CD14-positive monocyte (primary cell): ENCODE data around the gene CDK5. TPM values are rescaled to one million over a fixed set of nuclear protein-coding genes. Genes with fewer than 3 reads are reported as not detected.

Source experiments
- DNase-seq, 3 donors: peaks; one replicate each; pipeline ENCODE4 v3.0.0-alpha.2; 2011 to 2022
- H2AFZ ChIP-seq: 2 replicates; pipeline ENCODE4 v1.6.0; 2012; ENCODE audit warnings: mild to moderate bottlenecking, low read depth, low read length, inconsistent platforms; ENCODE audit not compliant: insufficient read depth, poor library complexity, severe bottlenecking
- H3K27ac ChIP-seq, 2 donors: 1 replicate in 1 of 2; 2 replicates in 1 of 2; pipeline ENCODE4 v1.5.1; 2012 to 2013; ENCODE audit warnings: low read length in 2 of 2, control low read depth in 1 of 2, inconsistent platforms in 1 of 2, low read depth in 1 of 2, mild to moderate bottlenecking in 1 of 2
- H3K27me3 ChIP-seq, 2 donors: one replicate each; pipeline versions ENCODE4 v1.6.0 to v1.6.1; 2011 to 2013; ENCODE audit warnings: low read length in 2 of 2; ENCODE audit not compliant: control insufficient read depth in 2 of 2, insufficient read depth in 2 of 2
- H3K36me3 ChIP-seq, 2 donors: replicated peaks in 1 of 2; 1 replicate in 1 of 2; 2 replicates in 1 of 2; pipeline versions ENCODE4 v1.5.1 to v1.6.1; 2012 to 2013; ENCODE audit warnings: low read length in 2 of 2, control low read depth in 1 of 2, inconsistent platforms in 1 of 2, mild to moderate bottlenecking in 1 of 2; ENCODE audit not compliant: insufficient read depth in 2 of 2, control insufficient read depth in 1 of 2
- H3K4me1 ChIP-seq, 2 donors: 1 replicate in 1 of 2; 2 replicates in 1 of 2; pipeline versions ENCODE4 v1.5.1 to v1.6.1; 2012 to 2013; ENCODE audit warnings: low read length in 2 of 2, control low read depth in 1 of 2, inconsistent platforms in 1 of 2, mild to moderate bottlenecking in 1 of 2, moderate library complexity in 1 of 2; ENCODE audit not compliant: insufficient read depth in 2 of 2, control insufficient read depth in 1 of 2
- H3K4me2 ChIP-seq: replicated peaks from 2 replicates; pipeline ENCODE3; 2012; ENCODE audit warnings: low read length, moderate library complexity, mild to moderate bottlenecking; ENCODE audit not compliant: poor library complexity, severe bottlenecking; ENCODE audit errors: extremely low read depth
- H3K4me3 ChIP-seq, 3 experiments: fragments of 200-600 bp in 1 of 3; sonication (generic) in 1 of 3; replicated peaks in 1 of 3; 1 replicate in 2 of 3; 2 replicates in 1 of 3; pipeline ENCODE4 v1.5.1; 2011 to 2013; ENCODE audit warnings: low read length in 3 of 3, mild to moderate bottlenecking in 3 of 3, control low read depth in 2 of 3, low read depth in 2 of 3, inconsistent platforms in 1 of 3, moderate library complexity in 1 of 3
- H3K79me2 ChIP-seq: 2 replicates; pipeline ENCODE4 v1.6.0; 2012; ENCODE audit warnings: mild to moderate bottlenecking, control low read depth, inconsistent platforms, low read length, moderate library complexity; ENCODE audit not compliant: insufficient read depth
- H3K9ac ChIP-seq: 2 replicates; pipeline ENCODE4 v1.6.0; 2017; ENCODE audit warnings: low read length, mild to moderate bottlenecking; ENCODE audit not compliant: insufficient read depth, poor library complexity, severe bottlenecking
- H3K9me3 ChIP-seq, 2 donors: replicated peaks in 1 of 2; 1 replicate in 1 of 2; 2 replicates in 1 of 2; pipeline versions ENCODE4 v1.5.1 to v1.6.1; 2012 to 2013; ENCODE audit warnings: low read length in 2 of 2, control low read depth in 1 of 2; ENCODE audit not compliant: control insufficient read depth in 1 of 2, insufficient read depth in 1 of 2
- H4K20me1 ChIP-seq: 2 replicates; pipeline ENCODE4 v1.6.0; 2012; ENCODE audit warnings: mild to moderate bottlenecking, low read length, control low read depth, moderate library complexity; ENCODE audit not compliant: insufficient read depth
- H3K27ac Mint-ChIP-seq, 7 donors: one replicate each; pipeline ENCODE4 v1.8.0; 2020; ENCODE audit warnings: mild to moderate bottlenecking in 7 of 7, mixed read lengths in 7 of 7, moderate library complexity in 6 of 7, inconsistent platforms in 2 of 7
- H3K27me3 Mint-ChIP-seq, 3 donors: one replicate each; pipeline ENCODE4 v1.8.0; 2021 to 2022; ENCODE audit warnings: low read depth in 3 of 3, mild to moderate bottlenecking in 3 of 3, mixed read lengths in 3 of 3, moderate library complexity in 3 of 3, inconsistent platforms in 1 of 3
- H3K36me3 Mint-ChIP-seq, 2 donors: one replicate each; pipeline ENCODE4 v1.8.0; 2020; ENCODE audit warnings: mixed read lengths in 2 of 2, inconsistent platforms in 1 of 2, mild to moderate bottlenecking in 1 of 2
- H3K4me1 Mint-ChIP-seq: one replicate; pipeline ENCODE4 v1.8.0; 2020; ENCODE audit warnings: mild to moderate bottlenecking, mixed read lengths
- H3K4me3 Mint-ChIP-seq, 2 donors: one replicate each; pipeline ENCODE4 v1.8.0; 2020; ENCODE audit warnings: mild to moderate bottlenecking in 2 of 2, mixed read lengths in 2 of 2, moderate library complexity in 1 of 2
- H3K9me3 Mint-ChIP-seq, 7 donors: one replicate each; pipeline ENCODE4 v1.8.0; 2020 to 2022; ENCODE audit warnings: mixed read lengths in 7 of 7, mild to moderate bottlenecking in 6 of 7, moderate library complexity in 6 of 7, inconsistent platforms in 2 of 7
- CTCF ChIP-seq: fragments of 200-600 bp; IDR thresholded peaks from one replicate; pipeline ENCODE4 v1.8.0; 2022; ENCODE audit warnings: antibody characterized with exemption, mild to moderate bottlenecking
- WGBS: methylation state at CpG from one replicate; pipeline ENCODE4 v1.1.5; 2013; ENCODE audit warnings: missing lambda C conversion rate; ENCODE audit not compliant: insufficient coverage; 5-methylcytosine and 5-hydroxymethylcytosine counted together
- intact Hi-C, 2 donors: fragments of 100-400 bp; cut with micrococcal nuclease; formaldehyde crosslinking; loops; one replicate each; pipeline versions ENCODE4 v1.15.0 to v1.15.1; 2023
- polyA plus RNA-seq, 3 donors: library from polyadenylated mRNA; depleted of rRNA in 1 of 3; unstranded in 2 of 3; stranded (reverse) in 1 of 3; fragments of 300-500 nt in 2 of 3; fragments of >200 nt in 1 of 3; fragmentation: Illumina TruSeq in 2 of 3; gene quantifications; 1 replicate in 2 of 3; 2 replicates in 1 of 3; pipeline ENCODE4 v1.2.3, GENCODE V29; 2012 to 2021

CDK5 gene
- polyA plus RNA-seq, 3 donors, result 14.9 to 31.2 (median 24.9) TPM

- H3K4me2 ChIP-seq, result no peak overlapping the region
- no peaks in the 10 kb centered on the region for H4K20me1 ChIP-seq
- DNase-seq, result no peak
- H3K27ac ChIP-seq, result no peak overlapping the region
- H3K27me3 ChIP-seq, result peaks cover 0 to 9% of the 10 kb centered on the region in 2 donors
- H3K9ac ChIP-seq, result no peak overlapping the region
- TF ChIP-seq CTCF, result no peak
- H3K27ac Mint-ChIP-seq, result peak overlapping the region in 1 of 7 donors; percentile 91
- peaks cover 14 to 35% (median 16%) of the 10 kb centered on the region in 3 donors for H3K27me3 Mint-ChIP-seq
- WGBS, result 83% methylated on average over 4 of the region's 4 CpGs
- peak overlapping the region; percentile 33 for H2AFZ ChIP-seq
- H3K4me1 Mint-ChIP-seq, result peaks cover 22% of the 10 kb centered on the region
- peaks cover 14 to 18% of the 10 kb centered on the region in 2 donors for H3K4me1 ChIP-seq
- H3K4me3 ChIP-seq, result no peak overlapping the region
- no peaks in the 10 kb centered on the region for H3K36me3 Mint-ChIP-seq
- H3K9me3 Mint-ChIP-seq, result peaks cover 0 to 2% (median 0%) of the 10 kb centered on the region in 7 donors
- H3K9me3 ChIP-seq, result no peaks in the 10 kb centered on the region
- peak overlapping the region in 1 of 2 donors; percentile 15 for H3K4me3 Mint-ChIP-seq
- intact Hi-C loops, result loop anchor here in 1 of 2 donors (5.0 kb wide), 1 partner anchor 86 kb away; no protein-coding TSS in a partner anchor
- H3K79me2 ChIP-seq, result peaks cover 4% of the 10 kb centered on the region
- H3K36me3 ChIP-seq, result no peaks in the 10 kb centered on the region
These were observed 31.6 kb downstream of the CDK5 start for GRCh38 chr7:151025924-151026671.

GRCh38 chr7:151024435-151025056 is 33.2 kb downstream of the CDK5 start, which contains the start of gene ATG9B:
Gene ATG9B (minus strand): TSS chr7:151024494. CDS start chr7:151024423, 71 bp downstream.
- no peak within 1 kb of the TSS for H3K27ac ChIP-seq
- H3K36me3 Mint-ChIP-seq, result no peaks in the 10 kb centered on the region
- H4K20me1 ChIP-seq, result no peaks in the 10 kb centered on the region
- H3K9ac ChIP-seq, result no peak within 1 kb of the TSS
- H3K9me3 Mint-ChIP-seq, result peaks cover 0 to 2% (median 1%) of the 10 kb centered on the region in 7 donors
- no peak for TF ChIP-seq CTCF
- no peak within 1 kb of the TSS for H3K4me3 Mint-ChIP-seq
- H3K79me2 ChIP-seq, result peaks cover 4% of the 10 kb centered on the region
- no peak within 1 kb of the TSS for H3K4me3 ChIP-seq
- peaks cover 11 to 24% of the 10 kb centered on the region in 2 donors for H3K27me3 ChIP-seq
- no peak within 1 kb of the TSS for H3K4me2 ChIP-seq
- no CpG with 5 or more reads among the region's 4 CpGs for WGBS
- peaks cover 14 to 18% of the 10 kb centered on the region in 2 donors for H3K4me1 ChIP-seq
- H2AFZ ChIP-seq, result no peak within 1 kb of the TSS
- peaks cover 29 to 50% (median 31%) of the 10 kb centered on the region in 3 donors for H3K27me3 Mint-ChIP-seq
- H3K4me1 Mint-ChIP-seq, result peaks cover 19% of the 10 kb centered on the region
- H3K36me3 ChIP-seq, result no peaks in the 10 kb centered on the region
- DNase-seq, result no peak
- peak within 1 kb of the TSS in 1 of 7 donors; percentile 27 for H3K27ac Mint-ChIP-seq
- H3K9me3 ChIP-seq, result peaks cover 0 to 6% of the 10 kb centered on the region in 2 donors
- intact Hi-C loops, result loop anchor here in 1 of 2 donors (5.0 kb wide), 1 partner anchor 88 kb away; no protein-coding TSS in a partner anchor
